ENCODE data around the gene GNL3.

GNL3 gene

DNA sequence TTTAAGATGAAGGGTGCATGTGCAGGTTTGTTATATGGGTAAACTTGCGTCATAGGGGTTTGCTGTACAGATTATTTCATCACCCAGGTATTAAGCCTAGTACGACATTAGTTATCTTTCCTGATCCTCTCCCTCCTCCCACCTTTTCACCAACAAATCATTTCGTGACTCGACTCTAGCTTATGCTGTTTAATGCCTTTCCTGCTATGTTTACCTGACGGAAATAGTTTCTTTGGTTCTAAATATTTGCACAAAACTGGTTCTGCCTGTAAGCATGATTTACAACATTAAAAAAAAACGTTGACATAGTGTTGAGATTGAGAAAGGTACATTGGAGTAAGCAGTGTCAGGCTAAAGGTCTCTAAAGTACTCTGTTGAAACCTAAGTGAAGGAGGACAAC, 2.4 kb downstream of the GNL3 start:
- no peak for DNase-seq (ENCODE audit: low spot score)

DNA sequence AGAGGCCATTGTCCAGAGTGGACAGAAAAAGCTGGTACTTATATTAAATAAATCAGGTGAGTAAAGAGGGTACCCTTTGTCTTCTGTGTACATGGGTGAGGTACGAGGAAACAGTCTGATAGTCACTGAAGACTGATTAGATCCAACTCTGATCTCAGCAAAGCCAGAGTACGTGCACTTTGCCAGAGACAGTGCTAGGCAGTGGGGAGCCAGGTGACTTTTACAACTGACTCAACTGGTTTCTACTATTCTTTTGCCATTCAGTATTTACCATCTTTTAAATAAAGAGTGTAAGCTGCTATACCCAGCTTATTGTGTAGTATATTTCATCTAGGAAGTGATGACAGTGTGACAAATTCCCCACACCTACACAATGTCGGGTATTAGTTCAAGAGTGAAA, 3.3 kb downstream of the GNL3 start:
- DNase-seq (ENCODE audit: low spot score), result no peak

DNA sequence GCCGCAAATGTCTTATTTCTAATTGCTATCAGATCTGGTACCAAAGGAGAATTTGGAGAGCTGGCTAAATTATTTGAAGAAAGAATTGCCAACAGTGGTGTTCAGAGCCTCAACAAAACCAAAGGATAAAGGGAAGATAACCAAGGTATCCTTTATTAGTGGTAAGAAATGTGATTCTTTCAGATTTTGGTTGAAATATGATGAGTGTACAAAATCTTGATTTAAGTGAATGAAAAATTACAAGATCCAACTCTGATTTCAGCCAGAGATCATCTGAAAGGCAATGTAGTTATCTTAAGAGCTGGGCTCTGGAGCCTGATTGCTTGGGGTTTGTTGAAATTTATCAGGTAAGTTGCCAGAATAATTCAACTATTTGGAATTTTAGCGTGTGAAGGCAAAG, 4.7 kb downstream of the GNL3 start:
- no peak for DNase-seq (ENCODE audit: low spot score)

DNA sequence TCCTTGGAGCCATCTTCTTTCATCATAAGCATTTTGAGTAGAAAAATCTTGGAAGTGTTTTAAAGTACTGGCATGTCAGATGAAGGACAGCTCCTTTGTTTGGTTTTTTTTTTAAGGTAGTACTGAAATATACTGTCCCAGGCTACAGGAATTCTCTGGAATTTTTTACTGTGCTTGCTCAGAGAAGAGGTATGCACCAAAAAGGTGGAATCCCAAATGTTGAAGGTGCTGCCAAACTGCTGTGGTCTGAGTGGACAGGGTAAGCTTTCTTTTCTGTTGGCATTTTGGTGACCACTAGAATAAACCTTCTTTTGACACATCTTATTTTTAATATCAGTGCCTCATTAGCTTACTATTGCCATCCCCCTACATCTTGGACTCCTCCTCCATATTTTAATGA, 7.2 kb downstream of the GNL3 start:
- DNase-seq (ENCODE audit: low spot score), result no peak

DNA sequence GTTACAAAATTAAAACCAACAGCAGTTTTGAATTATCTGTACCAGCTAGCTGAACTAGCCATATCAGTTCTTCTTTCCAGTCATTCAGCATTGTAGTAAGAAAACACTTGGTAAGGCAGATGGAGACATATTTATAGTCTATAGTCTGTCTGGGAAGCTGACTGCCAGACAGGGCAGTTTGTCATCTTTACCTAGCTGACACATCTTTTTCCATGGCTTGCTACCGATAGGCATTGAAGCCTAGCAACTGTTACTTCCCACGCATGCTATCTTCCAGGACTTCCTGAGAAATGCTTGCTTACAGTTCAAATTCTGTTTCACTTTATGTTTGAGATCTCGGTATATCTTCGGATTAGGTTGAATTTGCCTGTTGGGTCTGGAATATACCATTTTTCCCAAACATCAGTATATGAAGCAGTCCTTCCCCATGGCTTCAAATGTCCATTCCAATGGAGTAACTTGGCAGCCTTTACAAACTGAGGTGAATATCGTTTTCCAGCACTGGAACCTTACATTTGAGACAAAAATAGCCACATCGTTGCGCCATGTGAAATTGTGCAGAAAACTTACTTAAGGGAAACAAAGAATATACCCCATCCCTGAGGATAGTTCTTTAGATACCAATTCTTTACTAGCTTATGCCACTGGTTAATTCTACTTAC, 8.8 kb downstream of the GNL3 start:
- DNase-seq (ENCODE audit: low spot score), result no peak

DNA sequence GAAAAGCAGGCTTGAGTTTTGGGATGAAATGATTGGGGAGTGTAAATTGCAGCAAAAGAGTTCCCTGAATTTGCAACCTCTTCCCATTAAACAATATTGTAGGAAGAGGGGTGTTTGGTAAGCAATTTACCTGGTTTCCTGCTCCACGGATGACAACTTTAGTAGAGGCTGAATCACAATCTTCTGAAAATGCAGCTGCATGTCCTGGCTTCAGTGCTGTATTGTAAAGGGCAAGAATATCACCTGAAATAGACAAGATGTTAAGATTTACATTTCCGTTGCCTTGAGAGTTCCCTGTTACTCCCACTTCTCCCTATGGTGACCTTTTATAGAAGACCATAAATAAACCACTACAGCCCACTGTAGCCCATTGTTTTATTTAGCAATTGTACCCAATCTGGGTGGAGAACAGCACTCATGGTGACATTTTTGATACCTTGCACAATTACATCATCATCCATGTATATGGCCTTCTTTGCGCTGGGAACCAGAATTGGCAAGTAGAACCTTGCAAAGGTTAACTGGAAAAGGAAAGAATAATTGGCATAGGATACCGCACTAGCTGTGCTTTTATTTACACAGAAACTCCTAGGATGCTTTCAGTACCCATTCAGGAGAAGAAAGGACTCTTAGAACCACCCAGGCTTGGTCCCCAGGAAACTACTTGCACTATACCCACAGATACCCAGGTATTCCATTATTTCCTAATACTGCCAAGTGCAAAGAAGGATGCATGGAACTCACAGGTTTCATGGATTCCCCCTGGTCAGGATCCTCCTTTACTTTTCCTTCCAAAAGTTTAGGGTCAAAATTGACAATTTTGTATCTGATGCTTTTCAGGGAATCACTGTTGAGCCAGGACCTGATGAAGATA, 10.2 kb downstream of the GNL3 start:
- DNase-seq (ENCODE audit: low spot score), result no peak

DNA sequence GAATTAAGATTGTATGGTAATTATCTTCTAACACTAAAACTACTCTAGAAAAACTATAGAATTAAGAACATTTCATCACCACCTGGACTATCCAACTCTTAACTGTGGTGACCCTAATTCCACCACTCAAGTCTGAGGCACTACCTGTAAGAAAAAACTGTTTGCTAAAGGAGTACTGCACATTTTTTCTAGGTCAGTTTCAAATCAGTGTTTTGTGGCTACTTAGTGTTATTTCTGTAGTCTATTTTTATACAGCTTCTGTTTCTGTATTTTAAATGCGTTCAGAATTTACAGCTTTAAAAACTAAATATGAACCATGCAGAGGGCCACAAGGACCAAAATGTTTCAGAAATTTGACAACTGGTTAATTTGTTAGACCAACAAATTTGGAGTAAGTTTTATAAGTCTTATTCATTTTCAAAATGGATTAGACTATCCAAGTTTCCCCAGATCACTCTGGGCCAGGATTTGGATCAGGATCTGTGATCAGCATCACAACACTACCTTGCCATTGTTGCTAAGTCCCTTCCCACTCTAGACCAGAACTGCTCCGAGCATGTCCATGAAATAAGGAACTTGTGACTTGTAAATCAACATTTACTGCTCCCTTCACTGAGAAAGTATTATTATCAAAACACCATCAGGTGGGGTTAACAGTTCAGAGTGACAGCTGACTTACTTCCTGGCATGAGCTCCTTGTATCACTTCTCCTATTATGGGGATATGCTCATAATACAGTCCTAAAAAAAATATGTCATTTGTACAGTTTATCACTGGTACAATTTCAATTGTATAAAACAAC, 11.2 kb downstream of the GNL3 start:
- no peak for DNase-seq (ENCODE audit: low spot score)

DNA sequence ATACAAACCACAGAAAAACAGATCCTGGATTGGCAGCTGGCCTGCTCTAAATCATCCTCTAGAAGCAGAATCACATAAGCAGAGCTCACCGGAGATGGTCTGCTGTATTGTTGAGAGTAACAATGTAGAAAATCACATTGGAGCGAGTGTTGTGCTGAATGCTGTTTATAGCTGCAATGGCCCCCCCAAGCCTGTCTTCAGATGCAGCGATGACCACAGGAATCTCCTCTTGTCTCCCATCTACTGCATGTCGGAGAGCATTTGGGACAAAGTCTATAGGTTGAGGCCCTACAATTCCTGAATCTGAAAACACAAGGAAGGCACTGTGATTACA, 11.8 kb downstream of the GNL3 start:
- no peak for DNase-seq (ENCODE audit: low spot score)

DNA sequence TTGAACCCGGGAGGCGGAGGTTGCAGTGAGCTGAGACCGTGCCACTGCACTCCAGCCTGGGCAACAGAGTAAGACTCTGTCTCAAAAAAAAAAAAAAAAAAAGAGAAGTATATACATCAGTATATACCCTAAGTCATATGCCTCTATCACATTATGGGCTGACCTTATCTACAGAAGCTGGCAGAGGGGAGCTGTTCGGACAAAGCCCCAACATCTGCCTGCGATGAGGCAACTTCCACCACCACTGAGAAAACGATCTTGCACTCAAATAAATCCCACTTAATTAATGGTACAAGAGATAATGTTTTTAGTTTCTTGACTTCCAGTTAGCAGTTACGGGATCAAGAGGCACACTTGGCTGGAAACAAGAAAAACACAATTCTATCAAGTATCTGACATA, 17.5 kb downstream of the GNL3 start:
- no peak for DNase-seq (ENCODE audit: low spot score)

DNA sequence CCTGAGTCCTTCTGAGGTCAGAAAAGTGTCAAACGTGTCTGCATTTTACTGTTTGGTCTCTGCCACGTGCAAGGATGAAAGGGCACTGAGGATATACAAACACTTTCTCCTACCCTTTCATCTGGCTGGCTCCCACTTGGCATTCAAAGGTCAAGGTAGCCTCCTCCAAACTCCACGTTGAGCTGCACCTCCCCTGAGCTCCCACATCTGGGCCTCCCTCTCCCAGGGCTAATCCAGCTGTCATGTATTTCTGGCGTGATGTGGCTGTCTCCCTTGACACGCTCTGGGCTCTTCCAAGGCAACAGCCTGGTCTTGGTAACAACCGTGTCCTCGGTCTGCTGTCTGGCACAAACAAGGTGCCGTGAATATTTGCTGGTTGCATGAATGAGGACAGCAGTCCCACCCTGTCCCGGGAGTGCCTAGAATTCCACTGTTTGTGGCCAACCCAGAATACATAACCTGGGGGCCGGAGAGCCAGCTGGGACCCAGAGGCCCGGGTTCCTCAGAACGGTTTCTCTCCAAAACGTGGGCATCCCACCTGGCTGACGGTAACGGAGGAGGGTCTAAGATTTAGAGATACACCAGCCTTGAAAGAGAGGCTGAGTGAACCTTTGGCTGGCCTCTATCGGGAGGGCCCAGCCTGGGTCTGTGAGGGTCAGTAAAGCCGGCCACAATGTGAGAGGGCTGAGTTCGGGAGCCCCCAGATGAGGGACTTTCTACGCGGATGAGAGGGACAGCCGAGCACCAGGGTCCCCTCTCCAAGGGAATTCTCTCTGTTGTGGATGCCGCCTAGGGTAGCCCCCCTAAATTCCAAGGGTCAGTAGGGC, 19.0 kb downstream of the GNL3 start:
- DNase-seq (ENCODE audit: low spot score), result no peak

DNA sequence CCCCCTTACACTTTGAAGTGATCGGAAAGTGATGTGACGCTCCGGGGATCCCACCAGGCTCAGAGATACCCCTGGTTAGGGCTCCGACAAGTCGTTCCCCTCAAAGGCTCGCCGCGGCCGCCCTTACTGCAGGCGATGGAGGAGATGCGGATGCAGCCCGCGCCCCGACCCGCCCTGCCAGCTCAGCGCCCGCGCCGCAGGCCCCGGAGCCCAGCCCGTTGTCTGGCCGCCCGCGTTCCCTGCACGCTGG, 19.5 kb downstream of the GNL3 start:
- no peak for DNase-seq (ENCODE audit: low spot score)

DNA sequence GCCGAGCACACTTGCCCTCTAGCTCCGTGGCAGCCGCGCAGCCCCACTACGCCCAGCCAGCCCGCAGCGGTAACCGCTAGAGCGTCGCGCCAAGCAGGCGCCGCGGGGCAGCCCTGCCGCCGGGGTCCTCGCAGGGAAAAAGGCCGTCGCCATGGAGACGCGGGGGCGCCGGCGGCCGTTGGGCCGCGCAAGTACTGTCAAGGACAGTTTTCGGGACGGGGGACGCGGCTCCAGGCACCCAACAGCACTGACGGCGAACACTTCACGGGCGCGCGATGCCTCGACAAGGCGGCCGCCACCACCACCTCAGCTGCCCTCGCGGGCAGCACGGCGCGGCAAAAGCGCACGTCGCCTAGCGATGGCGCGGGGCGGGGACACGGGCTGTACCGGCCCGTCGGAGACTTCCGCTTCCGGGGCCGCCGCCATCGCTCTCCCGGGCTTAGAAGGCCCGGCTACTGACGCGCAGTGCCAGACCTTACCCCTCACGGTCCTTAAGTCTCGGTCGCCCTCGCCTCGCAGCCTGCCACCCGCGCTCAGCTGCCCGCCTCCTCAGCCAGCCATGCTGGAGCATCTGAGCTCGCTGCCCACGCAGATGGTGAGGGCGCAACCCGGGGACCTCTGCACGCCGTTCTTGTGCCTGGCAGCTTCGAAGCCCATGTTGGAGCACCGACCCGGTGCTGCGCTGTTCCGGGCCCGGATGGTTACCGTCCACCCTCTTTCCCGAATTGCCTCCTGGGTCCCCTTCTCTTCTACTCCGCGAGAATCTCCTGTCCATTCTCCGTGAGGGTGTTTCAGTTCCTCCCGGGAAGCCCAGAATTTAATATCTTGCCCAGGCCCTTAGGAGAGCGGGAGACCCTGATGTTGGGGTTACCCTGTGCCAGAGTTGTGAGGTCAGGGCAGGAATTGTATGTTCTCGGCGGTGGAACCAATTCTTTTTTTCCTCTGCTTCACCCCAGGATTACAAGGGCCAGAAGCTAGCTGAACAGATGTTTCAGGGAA, 20.2 kb downstream of the GNL3 start, which contains the start of the genes GLT8D1 and SPCS1:
TSS of gene GLT8D1 (minus strand) at position 104 of the 999 bp plus-strand sequence. CDS start 5,331 bp downstream, outside the sequence.
TSS of gene SPCS1 (plus strand) at position 419 of the 999 bp plus-strand sequence. CDS start at position 560, 141 bp downstream.
- peak; percentile 78 for DNase-seq (ENCODE audit: low spot score)

DNA sequence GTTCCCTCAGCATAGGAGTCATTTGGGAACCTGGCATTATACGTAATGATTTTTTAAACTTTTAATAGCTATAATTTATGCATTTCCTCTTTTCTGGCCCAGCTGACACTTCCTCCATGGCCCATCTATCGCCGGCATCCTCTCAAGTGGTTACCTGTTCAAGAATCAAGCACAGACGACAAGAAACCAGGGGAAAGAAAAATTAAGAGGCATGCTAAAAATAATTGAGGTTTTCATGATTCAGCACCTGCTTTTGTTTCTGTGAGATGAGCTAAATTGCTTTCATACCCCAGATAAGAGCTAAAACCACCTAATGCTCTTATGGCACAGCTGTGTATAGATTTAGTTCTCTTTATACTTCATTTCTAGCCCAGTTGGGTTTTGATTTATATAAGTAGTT, 21.8 kb downstream of the GNL3 start:
- no peak for DNase-seq (ENCODE audit: low spot score)

DNA sequence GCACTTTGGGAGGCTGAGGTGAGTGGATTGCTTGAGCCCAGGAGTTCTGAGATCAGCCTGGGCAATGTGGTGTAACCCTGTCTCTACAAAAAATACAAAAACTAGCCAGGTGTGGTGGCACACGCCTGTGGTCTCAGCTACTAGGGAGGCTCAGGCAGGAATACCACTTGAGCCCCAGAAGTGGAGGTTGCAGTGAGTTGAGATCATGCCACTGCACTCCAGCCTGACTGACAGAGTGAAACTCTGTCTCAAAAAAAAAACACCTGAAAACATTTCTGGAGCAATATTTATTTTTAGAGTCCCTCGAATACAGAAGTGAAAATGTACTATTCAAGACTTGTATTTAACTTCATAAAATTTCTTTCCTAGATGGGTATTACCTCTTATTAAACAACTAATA, 24.7 kb downstream of the GNL3 start:
- no peak for DNase-seq (ENCODE audit: low spot score)

DNA sequence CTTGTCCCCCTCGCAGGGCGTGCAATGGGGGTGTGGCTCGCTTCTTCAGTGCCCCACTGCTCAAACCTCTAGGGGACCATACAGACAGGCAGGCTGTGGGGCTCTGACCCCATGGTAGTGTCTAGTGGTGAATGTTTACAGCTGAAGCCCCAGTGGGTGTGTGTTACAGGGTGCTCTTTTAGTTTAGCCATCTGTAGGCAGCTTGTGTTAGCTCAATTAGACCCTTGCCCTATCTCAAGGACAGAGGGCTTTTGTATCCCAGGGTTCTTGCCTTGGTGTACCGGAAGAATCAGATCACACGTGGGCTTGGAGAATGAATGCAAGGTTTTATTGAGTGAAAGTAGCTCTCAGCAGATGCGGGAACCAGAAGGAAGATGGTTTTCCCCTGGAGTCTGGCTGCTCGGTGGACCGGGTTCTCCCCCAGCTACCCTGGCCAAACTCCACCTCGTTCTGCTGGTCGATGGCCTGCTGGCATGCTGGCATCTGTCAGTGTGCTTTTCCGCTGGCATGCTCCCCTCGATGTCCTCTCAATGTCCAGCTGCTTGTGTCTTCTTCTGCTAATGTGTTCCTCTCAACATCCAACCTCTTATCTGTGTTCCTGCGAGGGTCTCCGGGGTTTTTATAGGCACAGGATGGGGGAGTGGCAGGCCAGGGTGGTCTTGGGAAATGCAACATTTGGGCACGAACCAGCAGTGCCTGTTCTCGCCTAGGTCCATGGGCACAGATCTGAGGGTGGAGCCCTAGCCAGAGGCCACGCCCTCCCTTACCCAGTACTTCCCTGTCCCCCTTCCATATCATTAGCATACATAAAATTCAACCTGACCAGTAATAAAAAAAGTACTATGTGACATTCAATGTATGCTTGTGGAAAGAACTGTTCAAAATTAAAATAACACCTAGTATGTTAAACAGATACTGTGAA, 26.7 kb downstream of the GNL3 start:
- DNase-seq (ENCODE audit: low spot score), result no peak

DNA sequence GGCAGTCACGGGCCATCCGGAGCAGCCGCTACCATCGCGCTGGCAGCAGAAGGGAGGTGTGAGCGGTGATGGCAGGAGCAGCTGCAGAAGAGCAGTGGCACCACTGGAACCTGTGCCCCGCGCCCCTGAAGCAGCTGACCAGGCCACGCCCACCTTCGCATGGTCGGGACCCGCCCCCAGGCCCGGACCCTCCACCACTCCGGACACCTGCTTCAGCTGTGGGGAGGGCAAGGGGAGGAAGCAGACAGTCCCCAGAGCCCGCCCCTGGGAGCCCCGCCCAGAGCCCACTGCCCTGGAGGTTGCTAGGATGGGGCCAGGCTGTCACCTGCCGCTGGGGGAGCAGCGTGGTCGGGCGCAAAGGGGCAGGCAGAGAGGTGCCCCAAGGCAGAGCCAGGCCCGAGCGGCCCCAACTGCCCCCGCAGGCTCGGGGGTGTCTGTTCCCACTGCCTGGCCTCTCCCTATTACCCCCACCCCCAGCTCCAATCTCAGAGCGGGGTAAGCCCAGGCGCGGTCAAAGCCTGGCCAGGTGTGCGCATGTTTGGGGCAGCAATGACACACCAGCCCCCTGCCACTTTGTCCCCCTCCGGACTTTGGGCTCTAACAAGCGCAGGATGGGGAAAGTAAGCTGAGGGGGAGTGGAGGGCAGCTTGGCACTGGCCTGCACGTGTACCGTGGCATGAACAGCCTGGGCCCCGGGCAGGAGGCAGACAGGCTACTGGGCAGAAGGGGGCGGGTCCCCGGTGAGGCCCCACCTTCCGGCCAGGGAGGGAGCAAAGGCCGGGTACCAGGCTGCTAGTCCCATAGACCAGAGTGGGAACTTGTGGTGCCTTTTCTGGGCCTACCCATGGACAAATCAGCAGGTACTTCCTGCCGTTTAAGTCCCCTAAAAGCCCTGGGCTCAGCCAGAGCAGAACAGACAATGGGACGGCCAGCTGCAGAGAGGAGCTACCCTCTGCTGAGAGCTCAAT, 28.8 kb downstream of the GNL3 start:
- no peak for DNase-seq (ENCODE audit: low spot score)

DNA sequence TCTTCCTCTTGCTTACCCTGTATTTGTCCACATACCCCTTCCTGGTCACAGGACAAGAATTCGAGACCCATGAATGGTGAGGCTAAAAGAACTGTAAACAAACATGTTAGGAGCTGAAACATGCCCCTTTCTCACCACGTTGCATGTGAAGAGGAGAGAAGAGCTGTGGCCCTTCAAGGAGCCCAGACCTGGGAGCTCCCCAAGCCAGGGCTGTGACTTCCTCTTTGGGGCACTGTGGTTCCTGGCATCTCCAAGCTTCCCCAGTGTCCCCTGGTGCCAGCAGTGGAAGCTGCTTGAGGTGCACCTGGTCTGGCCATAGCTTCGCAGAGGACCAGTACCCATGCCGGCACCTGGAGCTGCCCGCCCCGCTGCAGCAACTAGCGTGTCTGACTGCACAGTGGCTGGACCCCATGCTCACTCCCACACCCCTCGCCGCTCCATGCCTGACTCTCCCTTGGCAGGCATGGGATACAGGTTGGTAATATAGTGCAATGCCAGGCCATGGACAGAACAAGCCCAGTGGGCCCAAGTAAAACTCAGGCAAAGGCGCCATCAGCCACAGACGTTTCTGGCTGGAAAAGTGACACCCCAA, 30.0 kb downstream of the GNL3 start:
- DNase-seq (ENCODE audit: low spot score), result no peak

DNA sequence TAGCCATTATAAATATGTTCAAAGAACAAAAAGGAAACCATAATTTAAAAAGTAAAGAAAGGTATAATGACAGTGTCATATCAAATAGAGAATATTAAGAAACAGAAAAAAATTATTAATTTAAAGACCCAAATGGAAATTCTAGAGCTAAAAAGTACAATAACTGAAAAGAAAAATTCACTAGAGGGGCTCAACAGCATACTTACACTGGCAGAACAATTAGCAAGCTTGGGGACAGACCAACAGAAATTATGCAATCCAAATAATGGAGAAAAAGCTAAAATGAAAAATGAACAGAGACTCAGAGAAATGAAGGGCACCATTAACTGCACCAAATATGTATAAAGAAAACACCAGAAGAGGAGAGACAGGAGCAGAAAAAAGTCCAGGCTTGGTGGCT, 33.8 kb downstream of the GNL3 start:
- no peak for DNase-seq (ENCODE audit: low spot score)

Data from CD4-positive, alpha-beta T cell treated with Interleukin-15 for 4 hours (primary cell).